ENCODE data around the gene FA2H.
"Not testable (repeated sequence)": the region's sequence is repeated elsewhere in the genome, so short reads cannot be mapped to it uniquely, and the experiment has no call there.

Gene FA2H

DNA sequence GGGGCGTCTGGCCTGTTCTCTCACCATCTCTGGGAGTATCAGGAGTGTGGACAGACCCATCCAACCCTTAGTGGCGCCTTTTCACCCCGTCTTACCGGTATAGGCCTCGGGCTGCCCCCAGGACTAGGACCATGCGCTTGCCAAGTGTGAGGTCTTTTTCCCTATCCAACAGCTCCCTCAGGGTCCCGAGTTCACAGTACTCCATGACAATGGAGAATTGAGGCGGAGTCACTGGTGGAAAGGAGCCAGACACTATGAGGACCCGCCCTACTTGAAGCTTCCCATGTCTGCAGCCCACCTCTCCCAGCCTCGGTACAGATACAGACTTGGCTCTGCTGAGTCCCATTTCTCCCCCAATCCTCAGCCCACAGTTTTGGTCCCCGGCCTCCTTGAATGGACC is 92.1 kb downstream of the FA2H start:
- TF ChIP-seq, protein P1, sequence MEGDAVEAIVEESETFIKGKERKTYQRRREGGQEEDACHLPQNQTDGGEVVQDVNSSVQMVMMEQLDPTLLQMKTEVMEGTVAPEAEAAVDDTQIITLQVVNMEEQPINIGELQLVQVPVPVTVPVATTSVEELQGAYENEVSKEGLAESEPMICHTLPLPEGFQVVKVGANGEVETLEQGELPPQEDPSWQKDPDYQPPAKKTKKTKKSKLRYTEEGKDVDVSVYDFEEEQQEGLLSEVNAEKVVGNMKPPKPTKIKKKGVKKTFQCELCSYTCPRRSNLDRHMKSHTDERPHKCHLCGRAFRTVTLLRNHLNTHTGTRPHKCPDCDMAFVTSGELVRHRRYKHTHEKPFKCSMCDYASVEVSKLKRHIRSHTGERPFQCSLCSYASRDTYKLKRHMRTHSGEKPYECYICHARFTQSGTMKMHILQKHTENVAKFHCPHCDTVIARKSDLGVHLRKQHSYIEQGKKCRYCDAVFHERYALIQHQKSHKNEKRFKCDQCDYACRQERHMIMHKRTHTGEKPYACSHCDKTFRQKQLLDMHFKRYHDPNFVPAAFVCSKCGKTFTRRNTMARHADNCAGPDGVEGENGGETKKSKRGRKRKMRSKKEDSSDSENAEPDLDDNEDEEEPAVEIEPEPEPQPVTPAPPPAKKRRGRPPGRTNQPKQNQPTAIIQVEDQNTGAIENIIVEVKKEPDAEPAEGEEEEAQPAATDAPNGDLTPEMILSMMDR (IDR thresholded peaks at IDR 0.05; ENCODE audit: control insufficient read depth, insufficient read depth, low read depth, low read length, missing control alignments) = no peak
- no peak overlapping the region for H3K4me3 ChIP-seq (ENCODE audit: control insufficient read depth, low read depth, low read length)
- DNase-seq (ENCODE audit: low read depth) = no peak

DNA sequence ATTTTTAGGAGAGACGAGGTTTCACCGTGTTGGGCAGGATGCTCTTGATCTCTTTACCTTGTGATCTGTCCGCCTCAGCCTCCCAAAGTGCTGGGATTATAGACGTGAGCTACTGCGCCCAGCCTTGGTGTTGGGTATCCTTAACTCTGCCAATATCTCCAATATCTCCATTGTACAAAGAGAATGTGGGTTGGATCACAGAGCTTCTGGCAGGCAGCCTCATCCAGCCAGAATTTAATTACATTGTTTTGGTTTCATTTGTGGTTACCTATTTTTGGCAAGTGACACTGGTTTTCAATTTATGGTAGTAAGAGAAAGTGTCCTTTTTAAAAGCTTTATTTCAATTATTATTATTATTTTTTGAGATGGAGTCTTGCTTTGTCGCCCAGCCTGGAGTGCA is 93.9 kb downstream of the FA2H start:
- DNase-seq (ENCODE audit: low read depth) = no peak
- no peak overlapping the region for H3K4me3 ChIP-seq (ENCODE audit: control insufficient read depth, low read depth, low read length)
- TF ChIP-seq, protein P1 (IDR thresholded peaks at IDR 0.05; ENCODE audit: control insufficient read depth, insufficient read depth, low read depth, low read length, missing control alignments) = no peak

DNA sequence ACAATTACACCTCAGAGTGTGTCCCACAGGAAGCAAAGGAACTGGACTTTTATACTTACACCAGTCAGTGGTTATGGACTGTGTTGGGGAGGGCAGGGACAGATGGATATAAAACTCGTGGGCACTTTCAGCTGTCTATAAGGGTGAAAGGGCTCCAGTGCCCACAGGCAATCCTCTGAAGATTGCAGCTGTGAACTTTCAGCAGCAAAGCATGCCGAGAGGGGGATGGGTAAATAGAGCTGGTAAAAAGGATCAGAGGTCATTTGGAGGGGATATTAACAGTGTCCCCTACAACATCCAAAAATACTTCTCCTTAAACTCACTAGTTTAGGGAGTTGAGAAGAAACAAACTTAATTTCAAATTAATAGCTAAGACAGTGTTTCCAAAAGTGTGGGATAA is 94.6 kb downstream of the FA2H start:
- no peak for DNase-seq (ENCODE audit: low read depth)
- TF ChIP-seq, protein P1 (IDR thresholded peaks at IDR 0.05; ENCODE audit: control insufficient read depth, insufficient read depth, low read depth, low read length, missing control alignments) = no peak
- no peak overlapping the region for H3K4me3 ChIP-seq (ENCODE audit: control insufficient read depth, low read depth, low read length)

DNA sequence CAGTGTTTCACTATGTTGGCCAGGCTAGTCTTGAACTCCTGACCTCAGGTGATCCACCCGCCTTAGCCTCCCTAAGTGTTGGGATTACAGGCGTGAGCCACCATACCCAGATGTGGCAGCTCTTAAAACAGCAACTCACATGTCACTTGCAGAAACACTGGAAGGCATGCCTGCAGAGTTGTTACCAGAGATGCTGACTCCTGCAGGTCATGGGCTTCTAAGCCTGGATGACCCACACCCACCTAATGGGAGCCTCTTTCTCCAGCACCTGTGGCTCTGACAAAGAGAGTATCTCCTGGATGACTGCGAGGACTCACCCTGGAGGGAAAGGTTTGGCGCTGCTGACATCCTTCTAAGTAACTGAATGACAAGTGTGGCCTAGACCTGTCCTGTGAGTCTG is 96.8 kb downstream of the FA2H start:
- TF ChIP-seq, protein P1 (IDR thresholded peaks at IDR 0.05; ENCODE audit: control insufficient read depth, insufficient read depth, low read depth, low read length, missing control alignments) = no peak
- H3K4me3 ChIP-seq (ENCODE audit: control insufficient read depth, low read depth, low read length) = no peak overlapping the region
- DNase-seq (ENCODE audit: low read depth) = no peak

DNA sequence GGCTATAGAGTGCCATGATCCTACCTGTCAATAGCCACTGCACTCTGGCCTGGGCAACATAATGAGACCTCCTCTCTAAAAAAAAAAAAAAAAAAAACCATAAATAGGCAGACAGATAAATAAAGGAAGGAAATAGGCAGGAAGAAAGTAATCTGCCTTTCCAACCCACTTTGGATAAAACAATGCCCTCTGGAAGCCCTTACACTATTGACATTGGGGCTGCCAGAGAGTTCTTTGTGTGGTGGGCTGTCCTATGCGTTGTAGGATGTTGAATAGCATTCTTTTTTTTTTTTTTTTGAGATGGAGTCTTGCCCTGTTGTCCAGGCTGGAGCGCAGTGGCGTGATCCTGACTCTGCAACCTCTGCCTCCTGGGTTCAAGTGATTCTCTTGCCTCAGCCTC is 100.7 kb downstream of the FA2H start:
- TF ChIP-seq, protein P1 (IDR thresholded peaks at IDR 0.05; ENCODE audit: control insufficient read depth, insufficient read depth, low read depth, low read length, missing control alignments) = no peak

DNA sequence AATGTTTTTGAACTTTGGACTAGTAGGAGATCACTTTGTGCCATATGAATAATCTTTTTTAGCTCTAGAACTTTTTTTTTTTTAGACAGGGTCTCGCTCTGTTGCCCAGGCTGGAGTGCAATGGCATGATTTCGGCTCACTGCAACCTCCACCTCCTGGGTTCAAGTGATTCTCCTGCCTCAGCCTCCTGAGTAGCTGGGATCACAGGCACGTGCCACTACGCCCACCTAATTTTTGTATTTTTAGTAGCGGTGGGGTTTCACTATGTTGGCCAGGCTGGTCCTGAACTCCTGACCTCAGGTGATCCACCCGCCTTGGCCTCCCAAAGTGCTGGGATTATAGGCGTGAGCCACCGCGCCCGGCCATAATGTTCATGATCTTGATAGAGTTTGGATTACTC is 105.7 kb downstream of the FA2H start:
- DNase-seq (ENCODE audit: low read depth) = not testable (repeated sequence)

More for the DNA sequence above, 100.7 kb downstream of the FA2H start:
- H3K4me3 ChIP-seq (ENCODE audit: control insufficient read depth, low read depth, low read length) = no peak overlapping the region
- no peak for DNase-seq (ENCODE audit: low read depth)

DNA sequence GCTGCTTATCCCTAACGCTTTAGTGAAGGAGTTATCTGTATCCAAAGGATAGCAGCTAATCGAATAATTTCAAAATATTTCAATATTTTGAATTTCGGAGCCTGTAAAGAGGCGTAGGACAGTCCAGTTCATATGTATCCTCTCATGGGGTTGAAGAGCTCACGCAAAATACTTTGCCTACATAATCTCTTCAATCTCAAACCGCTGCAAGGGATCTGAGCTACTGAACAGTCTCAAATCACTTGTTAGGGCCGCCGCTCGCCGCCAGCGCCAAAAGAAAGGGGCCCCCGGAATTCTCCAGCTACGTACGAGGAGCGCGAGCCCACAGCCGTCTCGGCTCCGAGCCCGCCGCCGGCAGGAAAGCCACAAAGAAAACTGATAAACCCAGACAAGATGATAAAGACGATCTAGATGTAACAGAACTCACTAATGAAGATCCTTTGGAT is 107.3 kb downstream of the FA2H start:
- TF ChIP-seq, protein P1 (IDR thresholded peaks at IDR 0.05; ENCODE audit: control insufficient read depth, insufficient read depth, low read depth, low read length, missing control alignments) = no peak
- peak overlapping the region; percentile 35 for H3K4me3 ChIP-seq (ENCODE audit: control insufficient read depth, low read depth, low read length)
- no peak for DNase-seq (ENCODE audit: low read depth)

More for the DNA sequence above, 105.7 kb downstream of the FA2H start:
- H3K4me3 ChIP-seq (ENCODE audit: control insufficient read depth, low read depth, low read length) = not testable (repeated sequence)

All from AG09309 (cell line).